ENCODE results near the gene DAB2. TPM values are rescaled to one million over a fixed set of nuclear protein-coding genes. Genes with fewer than 3 reads are reported as not detected.

DAB2 gene
- total RNA-seq, 1 donor from 2014 or later = 63.6 TPM

DNA sequence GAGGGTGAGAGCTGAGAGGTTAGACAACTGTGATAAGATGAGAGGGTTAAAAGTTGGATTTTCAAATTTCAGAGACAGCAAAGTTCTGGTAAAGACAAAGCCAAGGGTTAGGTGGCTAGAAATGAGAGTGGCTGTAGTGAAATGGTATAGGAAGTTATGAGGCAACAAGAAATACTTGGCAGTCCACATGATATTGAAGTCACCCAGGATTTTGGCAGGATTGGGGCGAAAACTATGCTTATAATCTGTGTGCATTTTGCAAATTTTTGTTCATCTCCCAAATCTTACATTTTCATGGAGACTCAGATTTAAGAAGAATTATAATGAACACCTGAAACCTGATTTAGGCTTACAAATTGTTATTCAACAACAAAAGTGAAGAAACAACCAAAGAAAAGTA lies 96.0 kb downstream of the DAB2 start:
- Mint-ChIP-seq H3K4me1 (no peaks in the 10 kb centered on the region), H3K4me3 (no peak overlapping the region), H3K27ac (no peak overlapping the region), H3K27me3 (ENCODE audit: low read depth) (peaks cover 2% of the 10 kb centered on the region), H3K36me3 (no peaks in the 10 kb centered on the region), H3K9me3 (no peaks in the 10 kb centered on the region)
- TF ChIP-seq, protein P1, sequence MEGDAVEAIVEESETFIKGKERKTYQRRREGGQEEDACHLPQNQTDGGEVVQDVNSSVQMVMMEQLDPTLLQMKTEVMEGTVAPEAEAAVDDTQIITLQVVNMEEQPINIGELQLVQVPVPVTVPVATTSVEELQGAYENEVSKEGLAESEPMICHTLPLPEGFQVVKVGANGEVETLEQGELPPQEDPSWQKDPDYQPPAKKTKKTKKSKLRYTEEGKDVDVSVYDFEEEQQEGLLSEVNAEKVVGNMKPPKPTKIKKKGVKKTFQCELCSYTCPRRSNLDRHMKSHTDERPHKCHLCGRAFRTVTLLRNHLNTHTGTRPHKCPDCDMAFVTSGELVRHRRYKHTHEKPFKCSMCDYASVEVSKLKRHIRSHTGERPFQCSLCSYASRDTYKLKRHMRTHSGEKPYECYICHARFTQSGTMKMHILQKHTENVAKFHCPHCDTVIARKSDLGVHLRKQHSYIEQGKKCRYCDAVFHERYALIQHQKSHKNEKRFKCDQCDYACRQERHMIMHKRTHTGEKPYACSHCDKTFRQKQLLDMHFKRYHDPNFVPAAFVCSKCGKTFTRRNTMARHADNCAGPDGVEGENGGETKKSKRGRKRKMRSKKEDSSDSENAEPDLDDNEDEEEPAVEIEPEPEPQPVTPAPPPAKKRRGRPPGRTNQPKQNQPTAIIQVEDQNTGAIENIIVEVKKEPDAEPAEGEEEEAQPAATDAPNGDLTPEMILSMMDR (IDR thresholded peaks at IDR 0.05; ENCODE audit: unreplicated experiment) = no peak
- DNase-seq (ENCODE audit: low spot score in 2 of 2, unreplicated experiment in 2 of 2) = no peak

DNA sequence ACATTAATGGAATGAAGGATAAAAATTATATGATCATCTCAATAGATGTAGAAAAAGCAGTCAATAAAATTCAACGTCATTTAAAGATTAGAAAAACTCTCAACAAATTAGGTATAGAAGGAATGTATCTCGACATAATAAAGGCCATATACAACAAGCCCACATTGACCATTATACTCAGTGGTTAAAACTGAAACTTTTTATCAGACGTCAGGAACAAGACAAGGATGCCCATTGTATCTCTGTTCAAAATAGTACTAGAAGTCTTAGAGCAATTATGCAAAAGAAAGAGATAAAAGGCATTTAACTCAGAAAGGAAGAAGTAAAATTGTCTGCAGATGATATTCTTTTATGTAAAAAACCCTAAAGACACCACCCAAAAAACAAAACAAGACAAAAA lies 101.2 kb downstream of the DAB2 start:
- no peak overlapping the region for H3K4me3 Mint-ChIP-seq
- TF ChIP-seq, protein P1 (IDR thresholded peaks at IDR 0.05; ENCODE audit: unreplicated experiment) = no peak

More for the DNA sequence above, 101.2 kb downstream of the DAB2 start:
- H3K9me3 Mint-ChIP-seq = peaks cover 9% of the 10 kb centered on the region
- peaks cover 2% of the 10 kb centered on the region for H3K4me1 Mint-ChIP-seq
- peaks cover 2% of the 10 kb centered on the region for H3K27me3 Mint-ChIP-seq (ENCODE audit: low read depth)
- no peak for DNase-seq (ENCODE audit: low spot score in 2 of 2, unreplicated experiment in 2 of 2)
- H3K27ac Mint-ChIP-seq = no peak overlapping the region
- no peaks in the 10 kb centered on the region for H3K36me3 Mint-ChIP-seq

Other genes starting within 250 kb of the DAB2 start
- 1.2 to 1.6 TPM (median 1.5 TPM) in 3 replicates for gene FYB1, start 205.4 kb downstream of the DAB2 start, total RNA-seq
- not detected in 3 replicates for gene C9, start 60.5 kb downstream of the DAB2 start, total RNA-seq